Measurements from ENCODE around the gene NKAIN4. TPM values are rescaled to one million over a fixed set of nuclear protein-coding genes. Genes with fewer than 3 reads are reported as not detected.

NKAIN4 gene
- total and polyA plus RNA-seq, 4 donors, result not detected

DNA sequence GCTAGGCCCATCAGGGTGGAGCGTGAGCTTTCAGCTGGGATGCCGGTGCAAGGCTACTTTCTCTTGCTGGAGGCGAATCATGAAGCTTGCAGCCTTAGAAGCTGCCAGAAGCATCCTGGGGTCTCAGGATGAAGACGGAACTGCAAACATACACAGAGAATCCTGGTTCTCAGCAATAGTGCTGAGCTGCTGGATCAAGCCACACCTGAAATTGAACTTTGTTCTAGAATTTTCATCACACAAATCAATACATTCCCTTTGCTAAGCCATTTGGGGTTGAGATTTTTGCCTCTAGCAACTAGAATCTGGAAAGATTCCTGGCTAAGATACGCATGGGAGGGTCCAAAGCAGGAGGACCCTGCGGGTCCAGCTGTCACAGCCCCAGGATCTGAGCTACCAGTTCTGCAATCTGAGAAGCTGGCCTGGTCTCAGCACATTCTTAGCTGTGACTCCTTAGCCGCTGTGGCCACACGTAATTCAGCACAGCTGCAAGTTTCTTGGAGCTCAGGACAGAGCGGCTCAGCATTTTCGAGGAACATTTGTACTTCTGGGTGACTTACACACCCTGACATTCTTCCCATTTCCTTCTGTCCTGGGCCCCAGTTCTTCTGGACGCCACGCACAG is 11.7 kb upstream of the NKAIN4 start:
- 74 to 75% methylated on average over 12 of the region's 12 CpGs for WGBS, 2 donors
- H3K4me3 ChIP-seq (ENCODE audit: low read length in 2 of 2), result no peak overlapping the region
- H3K27me3 ChIP-seq (ENCODE audit: control insufficient read depth in 1 of 2, insufficient read depth in 2 of 2, low read length in 1 of 2), result no peaks in the 10 kb centered on the region
- H3K27ac ChIP-seq (ENCODE audit: low read depth in 1 of 2, low read length in 2 of 2), result no peak overlapping the region
- no peaks in the 10 kb centered on the region for H3K9me3 ChIP-seq (ENCODE audit: control insufficient read depth, low read length)
- H3K4me1 ChIP-seq (ENCODE audit: control insufficient read depth in 1 of 2, insufficient read depth in 2 of 2, low read length in 2 of 2), result no peaks in the 10 kb centered on the region
- DNase-seq, result no peak
- intact Hi-C loops (cut with DNase I), result no loop called here
- no peak for ATAC-seq (ENCODE audit: low FRiP score)
- H3K36me3 ChIP-seq (ENCODE audit: control insufficient read depth in 1 of 2, insufficient read depth in 2 of 2, low read length in 1 of 2), result no peaks in the 10 kb centered on the region

- H3K4me3 ChIP-seq (ENCODE audit: low read length in 2 of 2), result no peak overlapping the region
- DNase-seq (no peak), ATAC-seq (ENCODE audit: low FRiP score) (no peak)
- no peaks in the 10 kb centered on the region for H3K36me3 ChIP-seq (ENCODE audit: control insufficient read depth in 1 of 2, insufficient read depth in 2 of 2, low read length in 1 of 2)
- no peaks in the 10 kb centered on the region for H3K27me3 ChIP-seq (ENCODE audit: control insufficient read depth in 1 of 2, insufficient read depth in 2 of 2, low read length in 1 of 2)
- intact Hi-C loops (cut with DNase I), result no loop called here
- no peak overlapping the region for H3K27ac ChIP-seq (ENCODE audit: low read depth in 1 of 2, low read length in 2 of 2)
- no peaks in the 10 kb centered on the region for H3K9me3 ChIP-seq (ENCODE audit: control insufficient read depth, low read length)
- WGBS, 2 donors, result 35 to 36% methylated on average over 14 of the region's 14 CpGs
- no peaks in the 10 kb centered on the region for H3K4me1 ChIP-seq (ENCODE audit: control insufficient read depth in 1 of 2, insufficient read depth in 2 of 2, low read length in 2 of 2)
Observed at GRCh38 chr20:63264519-63264918, 10.3 kb upstream of the NKAIN4 start.

GRCh38 chr20:63264000-63264399 is 9.7 kb upstream of the NKAIN4 start:
- Histone ChIP-seq H3K4me3 (ENCODE audit: low read length in 2 of 2) (no peak overlapping the region), H3K4me1 (ENCODE audit: control insufficient read depth in 1 of 2, insufficient read depth in 2 of 2, low read length in 2 of 2) (no peaks in the 10 kb centered on the region), H3K27ac (ENCODE audit: low read depth in 1 of 2, low read length in 2 of 2) (no peak overlapping the region), H3K27me3 (ENCODE audit: control insufficient read depth in 1 of 2, insufficient read depth in 2 of 2, low read length in 1 of 2) (no peaks in the 10 kb centered on the region), H3K9me3 (ENCODE audit: control insufficient read depth, low read length) (no peaks in the 10 kb centered on the region), H3K36me3 (ENCODE audit: control insufficient read depth in 1 of 2, insufficient read depth in 2 of 2, low read length in 1 of 2) (no peaks in the 10 kb centered on the region)
- intact Hi-C loops (cut with DNase I), result no loop called here
- DNase-seq (no peak), ATAC-seq (ENCODE audit: low FRiP score) (no peak)
- 83 to 84% methylated on average over 10 of the region's 10 CpGs for WGBS, 2 donors

DNA sequence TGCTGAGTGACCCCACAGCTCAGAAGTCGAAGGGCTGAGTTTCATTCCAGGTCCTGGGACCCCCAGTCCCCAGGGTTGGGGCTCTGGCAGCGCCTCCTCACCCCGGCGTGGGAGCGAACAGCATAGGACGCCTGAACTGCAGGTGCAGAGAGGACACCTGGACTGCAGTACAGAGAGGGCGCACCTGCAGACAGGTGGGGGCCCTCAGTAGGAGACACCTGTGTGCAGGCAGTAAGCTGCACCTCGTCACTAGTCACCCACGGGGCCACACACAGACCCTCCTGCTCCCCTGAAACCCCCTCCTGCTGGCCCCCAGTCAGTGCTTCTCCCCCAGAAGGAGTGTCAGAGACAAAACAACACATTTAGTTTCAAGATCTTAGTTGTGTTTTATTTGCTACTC is 8.6 kb upstream of the NKAIN4 start:
- no peaks in the 10 kb centered on the region for H3K9me3 ChIP-seq (ENCODE audit: control insufficient read depth, low read length)
- no peak for DNase-seq
- H3K36me3 ChIP-seq (ENCODE audit: control insufficient read depth in 1 of 2, insufficient read depth in 2 of 2, low read length in 1 of 2), result no peaks in the 10 kb centered on the region
- ATAC-seq (ENCODE audit: low FRiP score), result no peak
- H3K27me3 ChIP-seq (ENCODE audit: control insufficient read depth in 1 of 2, insufficient read depth in 2 of 2, low read length in 1 of 2), result no peaks in the 10 kb centered on the region
- H3K4me3 ChIP-seq (ENCODE audit: low read length in 2 of 2), result no peak overlapping the region
- H3K27ac ChIP-seq (ENCODE audit: low read depth in 1 of 2, low read length in 2 of 2), result no peak overlapping the region
- H3K4me1 ChIP-seq (ENCODE audit: control insufficient read depth in 1 of 2, insufficient read depth in 2 of 2, low read length in 2 of 2), result no peaks in the 10 kb centered on the region
- intact Hi-C loops (cut with DNase I), result no loop called here
- WGBS, 2 donors, result 77 to 78% methylated on average over 9 of the region's 9 CpGs

DNA sequence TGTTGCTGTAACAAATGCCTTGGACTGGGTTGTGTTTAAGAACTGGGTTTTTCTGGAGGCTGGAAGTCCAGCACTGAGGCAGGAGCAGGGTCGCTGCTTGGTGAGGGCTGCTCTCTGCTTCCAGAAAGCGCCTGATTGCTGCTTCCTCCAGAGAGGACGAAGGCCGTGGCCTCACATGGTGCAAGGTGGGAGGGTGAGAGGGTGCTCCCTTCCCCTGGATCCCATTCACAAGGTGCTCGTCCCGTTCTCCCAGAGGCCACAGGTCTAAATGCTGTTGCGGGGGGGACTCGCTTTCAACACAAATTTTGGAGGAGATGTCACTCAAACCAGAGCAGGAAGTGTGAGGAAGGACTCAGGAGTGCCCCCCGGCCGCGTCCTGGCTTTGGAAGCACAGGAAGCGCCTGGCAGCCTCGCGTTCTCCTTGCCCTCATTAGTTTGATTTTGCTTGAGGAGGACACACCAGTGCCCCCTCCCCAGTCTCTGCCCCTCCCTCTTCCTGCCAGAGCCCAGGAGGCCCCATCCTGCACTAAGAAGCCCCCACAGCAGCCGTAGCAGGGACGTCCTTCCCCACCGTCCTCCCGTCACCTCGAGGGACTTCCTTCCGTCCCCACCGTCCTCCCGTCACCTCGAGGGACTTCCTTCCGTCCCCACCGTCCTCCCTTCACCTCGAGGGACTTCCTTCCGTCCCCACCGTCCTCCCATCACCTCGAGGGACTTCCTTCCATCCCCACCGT is 7.7 kb upstream of the NKAIN4 start:
- Histone ChIP-seq H3K36me3 (ENCODE audit: control insufficient read depth in 1 of 2, insufficient read depth in 2 of 2, low read length in 1 of 2) (no peaks in the 10 kb centered on the region), H3K4me3 (ENCODE audit: low read length in 2 of 2) (no peak overlapping the region), H3K27ac (ENCODE audit: low read depth in 1 of 2, low read length in 2 of 2) (no peak overlapping the region), H3K27me3 (ENCODE audit: control insufficient read depth in 1 of 2, insufficient read depth in 2 of 2, low read length in 1 of 2) (no peaks in the 10 kb centered on the region), H3K9me3 (ENCODE audit: control insufficient read depth, low read length) (no peaks in the 10 kb centered on the region), H3K4me1 (ENCODE audit: control insufficient read depth in 1 of 2, insufficient read depth in 2 of 2, low read length in 2 of 2) (no peaks in the 10 kb centered on the region)
- intact Hi-C loops (cut with DNase I), result no loop called here
- DNase-seq (no peak), ATAC-seq (ENCODE audit: low FRiP score) (no peak)
- 35 to 41% methylated on average over 28 to 30 of the region's 30 CpGs for WGBS, 2 donors

DNA sequence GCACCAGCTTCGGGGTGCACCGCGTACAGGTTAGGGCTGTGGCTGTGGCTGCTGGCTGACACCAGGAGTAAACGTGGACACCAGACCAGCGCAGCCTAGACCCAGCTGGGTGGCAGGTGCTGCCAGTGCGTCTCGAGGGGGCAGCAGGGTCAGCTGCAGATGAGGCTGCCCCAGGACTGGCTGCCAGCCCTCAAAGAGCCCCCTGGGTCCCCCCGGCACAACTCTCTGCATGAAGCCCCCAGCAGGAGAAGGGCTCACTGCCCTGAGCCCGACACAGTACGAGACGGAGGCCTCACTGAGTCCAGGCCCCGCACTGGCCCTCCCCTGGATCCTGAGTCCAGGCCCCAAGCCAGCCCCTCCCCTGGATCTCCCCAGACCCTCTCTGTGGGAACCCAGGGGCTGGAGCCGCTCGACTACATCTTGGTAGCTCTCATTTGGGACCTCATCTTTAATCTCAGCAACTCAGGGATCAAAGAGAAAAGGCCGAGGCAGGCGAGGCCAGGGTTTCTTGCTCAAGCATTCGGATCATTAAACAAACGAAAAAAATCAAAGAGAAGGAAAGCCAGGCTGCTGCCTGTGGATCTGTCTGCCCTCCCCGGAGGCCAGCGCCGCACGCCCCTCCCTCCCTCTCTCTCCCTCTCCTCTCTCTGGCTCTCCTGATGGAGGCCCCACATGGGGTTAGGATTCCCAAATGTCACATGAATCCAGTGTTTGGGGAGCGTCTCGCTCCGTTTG is 7.0 kb upstream of the NKAIN4 start:
- no peak for DNase-seq
- ATAC-seq (ENCODE audit: low FRiP score), result no peak
- Histone ChIP-seq H3K27ac (ENCODE audit: low read depth in 1 of 2, low read length in 2 of 2) (no peak overlapping the region), H3K27me3 (ENCODE audit: control insufficient read depth in 1 of 2, insufficient read depth in 2 of 2, low read length in 1 of 2) (no peaks in the 10 kb centered on the region), H3K4me3 (ENCODE audit: low read length in 2 of 2) (no peak overlapping the region), H3K36me3 (ENCODE audit: control insufficient read depth in 1 of 2, insufficient read depth in 2 of 2, low read length in 1 of 2) (no peaks in the 10 kb centered on the region), H3K4me1 (ENCODE audit: control insufficient read depth in 1 of 2, insufficient read depth in 2 of 2, low read length in 2 of 2) (no peaks in the 10 kb centered on the region), H3K9me3 (ENCODE audit: control insufficient read depth, low read length) (no peaks in the 10 kb centered on the region)
- intact Hi-C loops (cut with DNase I), result no loop called here
- 43 to 51% methylated on average over 23 to 25 of the region's 25 CpGs for WGBS, 2 donors

GRCh38 chr20:63260521-63260920 is 6.3 kb upstream of the NKAIN4 start:
- intact Hi-C loops (cut with DNase I), result no loop called here
- H3K27me3 ChIP-seq (ENCODE audit: control insufficient read depth in 1 of 2, insufficient read depth in 2 of 2, low read length in 1 of 2), result no peaks in the 10 kb centered on the region
- H3K4me3 ChIP-seq (ENCODE audit: low read length in 2 of 2), result no peak overlapping the region
- ATAC-seq (ENCODE audit: low FRiP score) (no peak), DNase-seq (no peak)
- no peaks in the 10 kb centered on the region for H3K4me1 ChIP-seq (ENCODE audit: control insufficient read depth in 1 of 2, insufficient read depth in 2 of 2, low read length in 2 of 2)
- no peaks in the 10 kb centered on the region for H3K36me3 ChIP-seq (ENCODE audit: control insufficient read depth in 1 of 2, insufficient read depth in 2 of 2, low read length in 1 of 2)
- no peaks in the 10 kb centered on the region for H3K9me3 ChIP-seq (ENCODE audit: control insufficient read depth, low read length)
- H3K27ac ChIP-seq (ENCODE audit: low read depth in 1 of 2, low read length in 2 of 2), result no peak overlapping the region
- WGBS, 2 donors, result 89 to 95% methylated on average over 14 to 15 of the region's 15 CpGs

GRCh38 chr20:63259734-63260460 is 5.6 kb upstream of the NKAIN4 start:
- H3K4me1 ChIP-seq (ENCODE audit: control insufficient read depth in 1 of 2, insufficient read depth in 2 of 2, low read length in 2 of 2), result no peaks in the 10 kb centered on the region
- H3K4me3 ChIP-seq (ENCODE audit: low read length in 2 of 2), result no peak overlapping the region
- ATAC-seq (ENCODE audit: low FRiP score) (peak; percentile 47), DNase-seq (no peak)
- no peaks in the 10 kb centered on the region for H3K9me3 ChIP-seq (ENCODE audit: control insufficient read depth, low read length)
- 86 to 88% methylated on average over 24 to 25 of the region's 25 CpGs for WGBS, 2 donors
- intact Hi-C loops (cut with DNase I), result no loop called here
- no peak overlapping the region for H3K27ac ChIP-seq (ENCODE audit: low read depth in 1 of 2, low read length in 2 of 2)
- no peaks in the 10 kb centered on the region for H3K36me3 ChIP-seq (ENCODE audit: control insufficient read depth in 1 of 2, insufficient read depth in 2 of 2, low read length in 1 of 2)
- no peaks in the 10 kb centered on the region for H3K27me3 ChIP-seq (ENCODE audit: control insufficient read depth in 1 of 2, insufficient read depth in 2 of 2, low read length in 1 of 2)

All from aorta (tissue), 5 donors.